GM23248 (cell line): Measurements from ENCODE around the gene IGSF21.

Experiments used
- EZH2 ChIP-seq: fragments of 200-600 bp; sonication (generic); IDR thresholded peaks from 2 replicates; pipeline ENCODE4 v1.6.1; 2018; ENCODE audit warnings: antibody characterized with exemption, mild to moderate bottlenecking; ENCODE audit not compliant: insufficient read depth, poor library complexity, severe bottlenecking
- EZH2phosphoT487 ChIP-seq: fragments of 200-600 bp; sonication (generic); IDR thresholded peaks from 2 replicates; pipeline ENCODE4 v1.6.1; 2018; ENCODE audit warnings: antibody characterized with exemption, moderate library complexity, mild to moderate bottlenecking, low read depth; ENCODE audit not compliant: insufficient read depth

- TF ChIP-seq EZH2 (no peak), EZH2phosphoT487 (no peak)
These were observed 40.1 kb downstream of the IGSF21 start for GRCh38 chr1:18147672-18148071.
